Liver (tissue), 9 donors: Measurements from ENCODE around the gene CDC6. TPM values are rescaled to one million over a fixed set of nuclear protein-coding genes. Genes with fewer than 3 reads are reported as not detected.

Experiments
- DNase-seq: peaks from one replicate; pipeline ENCODE4 v3.0.0-alpha.2; 2017; ENCODE audit warnings: low spot score
- H3K27ac ChIP-seq, 2 donors: one replicate each; pipeline ENCODE4 v1.7.0; 2013; ENCODE audit warnings: inconsistent platforms in 2 of 2, low read length in 2 of 2, control low read depth in 1 of 2, low read depth in 1 of 2, mild to moderate bottlenecking in 1 of 2
- H3K27me3 ChIP-seq, 4 donors: one replicate each; pipeline versions ENCODE4 v1.6.1 to v1.7.0; 2013; ENCODE audit warnings: low read length in 3 of 4, inconsistent platforms in 1 of 4, mild to moderate bottlenecking in 1 of 4, moderate library complexity in 1 of 4; ENCODE audit not compliant: control insufficient read depth in 4 of 4, insufficient read depth in 4 of 4
- H3K36me3 ChIP-seq, 4 donors: one replicate each; pipeline versions ENCODE4 v1.6.1 to v1.7.0; 2013; ENCODE audit warnings: low read length in 3 of 4, mild to moderate bottlenecking in 3 of 4, low read depth in 1 of 4, moderate library complexity in 1 of 4; ENCODE audit not compliant: control insufficient read depth in 4 of 4, insufficient read depth in 3 of 4
- H3K4me1 ChIP-seq, 4 donors: one replicate each; pipeline versions ENCODE4 v1.6.1 to v1.7.0; 2013; ENCODE audit warnings: low read length in 3 of 4, mild to moderate bottlenecking in 3 of 4, moderate library complexity in 1 of 4; ENCODE audit not compliant: control insufficient read depth in 4 of 4, insufficient read depth in 4 of 4
- H3K4me3 ChIP-seq, 3 donors: one replicate each; pipeline versions ENCODE4 v1.6.1 to v1.7.0; 2013; ENCODE audit warnings: low read length in 3 of 3, control low read depth in 1 of 3, low read depth in 1 of 3, mild to moderate bottlenecking in 1 of 3
- H3K9ac ChIP-seq, 2 donors: one replicate each; pipeline ENCODE4 v1.7.0; 2013; ENCODE audit warnings: low read length in 2 of 2, mild to moderate bottlenecking in 2 of 2, moderate library complexity in 2 of 2, control low read depth in 1 of 2, low read depth in 1 of 2
- H3K9me3 ChIP-seq, 4 donors: one replicate each; pipeline versions ENCODE4 v1.6.1 to v1.7.0; 2013; ENCODE audit warnings: low read length in 3 of 4; ENCODE audit not compliant: control insufficient read depth in 4 of 4
- ATF3 ChIP-seq: IDR thresholded peaks from 2 replicates; pipeline ENCODE4 v1.6.1; 2016; ENCODE audit warnings: antibody characterized with exemption
- CTCF ChIP-seq: fragments of 150-350 bp; IDR thresholded peaks from 2 replicates; pipeline ENCODE4 v1.5.1; 2017; ENCODE audit warnings: improper control_type of control experiment, low read depth, low read length; ENCODE audit not compliant: missing input control
- EGR1 ChIP-seq, 2 donors: IDR thresholded peaks; 2 replicates each; pipeline ENCODE4 v1.6.1; 2016 to 2018; ENCODE audit warnings: antibody characterized with exemption in 2 of 2, low read depth in 2 of 2
- FOXA1 ChIP-seq: IDR thresholded peaks from 2 replicates; pipeline ENCODE4 v1.6.1; 2016; ENCODE audit warnings: antibody characterized with exemption
- FOXA2 ChIP-seq: IDR thresholded peaks from 2 replicates; pipeline ENCODE4 v1.6.1; 2016; ENCODE audit warnings: antibody characterized with exemption
- GABPA ChIP-seq, 2 donors: IDR thresholded peaks in 1 of 2; conservative IDR thresholded peaks in 1 of 2; 2 replicates each; pipeline ENCODE4 v1.6.1; 2016; ENCODE audit warnings: antibody characterized with exemption in 2 of 2, mild to moderate bottlenecking in 1 of 2, moderate library complexity in 1 of 2
- HNF4A ChIP-seq, 2 donors: conservative IDR thresholded peaks; 2 replicates each; pipeline ENCODE4 v1.6.1; 2016; ENCODE audit warnings: antibody characterized with exemption in 2 of 2, mild to moderate bottlenecking in 2 of 2
- HNF4G ChIP-seq: IDR thresholded peaks from 2 replicates; pipeline ENCODE4 v1.6.1; 2016; ENCODE audit warnings: antibody characterized with exemption
- JUND ChIP-seq, 2 donors: IDR thresholded peaks; 2 replicates each; pipeline ENCODE4 v1.6.1; 2016; ENCODE audit warnings: antibody characterized with exemption in 2 of 2
- MAX ChIP-seq: IDR thresholded peaks from 2 replicates; pipeline ENCODE4 v1.6.1; 2016; ENCODE audit warnings: antibody characterized with exemption
- NR2F2 ChIP-seq: IDR thresholded peaks from 2 replicates; pipeline ENCODE4 v1.6.1; 2016; ENCODE audit warnings: antibody characterized with exemption
- RAD21 ChIP-seq, 2 donors: IDR thresholded peaks; 2 replicates each; pipeline ENCODE4 v1.6.1; 2016; ENCODE audit warnings: antibody characterized with exemption in 2 of 2, mild to moderate bottlenecking in 2 of 2
- REST ChIP-seq: IDR thresholded peaks from 2 replicates; pipeline ENCODE4 v1.6.1; 2016; ENCODE audit warnings: antibody characterized with exemption, mild to moderate bottlenecking
- RXRA ChIP-seq, 2 donors: IDR thresholded peaks; 2 replicates each; pipeline ENCODE4 v1.6.1; 2017 to 2018; ENCODE audit warnings: antibody characterized with exemption in 2 of 2, mild to moderate bottlenecking in 1 of 2
- SP1 ChIP-seq: IDR thresholded peaks from 2 replicates; pipeline ENCODE4 v1.6.1; 2018; ENCODE audit warnings: antibody characterized with exemption, mild to moderate bottlenecking
- TAF1 ChIP-seq: conservative IDR thresholded peaks from 2 replicates; pipeline ENCODE4 v1.6.1; 2016; ENCODE audit warnings: antibody characterized with exemption, mild to moderate bottlenecking
- YY1 ChIP-seq: IDR thresholded peaks from 2 replicates; pipeline ENCODE4 v1.6.1; 2016; ENCODE audit warnings: antibody characterized with exemption, mild to moderate bottlenecking
- ZBTB33 ChIP-seq: IDR thresholded peaks from 2 replicates; pipeline ENCODE4 v1.6.1; 2016; ENCODE audit warnings: antibody characterized with exemption
- WGBS: extraction: QIAGEN DNeasy Blood & Tissue Kit; methylation state at CpG from one replicate; pipeline ENCODE4 v1.1.7; 2013; 5-methylcytosine and 5-hydroxymethylcytosine counted together
- polyA plus RNA-seq, 2 donors: library from polyadenylated mRNA; stranded (reverse) in 1 of 2; unstranded in 1 of 2; fragments of 200-250 nt in 1 of 2; fragments of >200 nt in 1 of 2; fragmentation: Nextera tagmentation in 1 of 2; extraction: Ambion mirVana in 1 of 2; gene quantifications; one replicate each; pipeline versions ENCODE4 v1.2.1 to v1.2.3, GENCODE V29; 2013 to 2015
- total RNA-seq, 2 donors: library from RNA; depleted of rRNA; stranded (reverse); fragments of >200 nt; gene quantifications; one replicate each; pipeline ENCODE4 v1.2.3, GENCODE V29; 2014
- donor health status: healthy.
- donor health status: healthy.
- donor health status: healthy.
- donor health status: healthy.
- donor health status: healthy.

The CDC6 gene, protein sequence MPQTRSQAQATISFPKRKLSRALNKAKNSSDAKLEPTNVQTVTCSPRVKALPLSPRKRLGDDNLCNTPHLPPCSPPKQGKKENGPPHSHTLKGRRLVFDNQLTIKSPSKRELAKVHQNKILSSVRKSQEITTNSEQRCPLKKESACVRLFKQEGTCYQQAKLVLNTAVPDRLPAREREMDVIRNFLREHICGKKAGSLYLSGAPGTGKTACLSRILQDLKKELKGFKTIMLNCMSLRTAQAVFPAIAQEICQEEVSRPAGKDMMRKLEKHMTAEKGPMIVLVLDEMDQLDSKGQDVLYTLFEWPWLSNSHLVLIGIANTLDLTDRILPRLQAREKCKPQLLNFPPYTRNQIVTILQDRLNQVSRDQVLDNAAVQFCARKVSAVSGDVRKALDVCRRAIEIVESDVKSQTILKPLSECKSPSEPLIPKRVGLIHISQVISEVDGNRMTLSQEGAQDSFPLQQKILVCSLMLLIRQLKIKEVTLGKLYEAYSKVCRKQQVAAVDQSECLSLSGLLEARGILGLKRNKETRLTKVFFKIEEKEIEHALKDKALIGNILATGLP
- total RNA-seq (10 to 100 TPM in 1 of 2 donors, 1 to 10 TPM in 1; 2.3 to 16.5 TPM), polyA plus RNA-seq (1 to 10 TPM in 1 of 2 donors, under 1 TPM in 1; 0.54 to 2.6 TPM)

DNA sequence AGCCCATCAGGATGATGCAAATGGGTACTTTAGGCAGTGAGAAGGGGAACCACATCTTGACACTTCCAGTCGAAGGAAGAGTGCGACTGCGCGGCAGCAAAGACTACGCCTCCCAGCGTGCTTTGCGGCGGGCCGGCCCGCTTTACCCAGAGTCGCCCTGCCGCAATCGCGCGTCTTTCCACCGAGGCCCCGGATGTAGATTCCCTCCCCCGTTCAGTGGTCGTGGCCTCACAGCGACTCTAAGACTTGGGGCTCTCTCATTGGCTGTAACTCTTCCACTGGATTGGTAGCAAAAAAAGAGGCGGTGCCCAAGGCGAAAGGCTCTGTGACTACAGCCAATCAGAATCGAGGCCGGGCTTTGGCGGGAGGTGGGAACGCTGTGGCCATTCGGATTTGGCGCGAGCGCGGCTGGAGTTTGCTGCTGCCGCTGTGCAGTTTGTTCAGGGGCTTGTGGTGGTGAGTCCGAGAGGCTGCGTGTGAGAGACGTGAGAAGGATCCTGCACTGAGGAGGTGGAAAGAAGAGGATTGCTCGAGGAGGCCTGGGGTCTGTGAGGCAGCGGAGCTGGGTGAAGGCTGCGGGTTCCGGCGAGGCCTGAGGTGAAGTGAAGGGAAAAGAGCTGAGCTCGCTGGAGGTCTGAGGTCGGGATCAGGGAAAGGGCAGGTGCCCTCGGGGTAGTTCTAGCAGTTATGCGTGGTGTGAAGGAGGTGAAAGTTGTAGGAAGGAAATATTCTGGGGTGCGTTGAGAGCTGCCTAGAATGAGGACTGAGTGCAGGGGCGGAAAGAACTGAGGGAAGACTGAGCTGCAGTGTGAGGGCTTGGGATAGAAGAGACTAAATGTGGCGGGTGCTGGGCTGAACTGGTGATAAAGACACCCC is at the start of gene CDC6:
TSS of gene CDC6 (plus strand) at position 386 of the 876 bp plus-strand sequence. CDS start 1,542 bp downstream, outside the sequence.
- Histone ChIP-seq H3K27me3 (no peaks in the 10 kb centered on the region), H3K9me3 (no peaks in the 10 kb centered on the region), H3K4me3 (peak within 1 kb of the TSS; percentile 57 to 74 (median 60)), H3K27ac (peak within 1 kb of the TSS in 1 of 2 donors; percentile 2), H3K9ac (peak within 1 kb of the TSS in 1 of 2 donors; percentile 43), H3K4me1 (peaks cover 1 to 21% (median 17%) of the 10 kb centered on the region in 4 donors), H3K36me3 (peaks cover 0 to 3% (median 0%) of the 10 kb centered on the region in 4 donors)
- under 1% methylated on average over 47 of the region's 47 CpGs for WGBS
- peak; percentile 98 for DNase-seq
- TF ChIP-seq HNF4A (conservative IDR thresholded peaks at IDR 0.05) (peak in 1 of 2 donors; percentile 12), NR2F2 (peak; percentile 48), SP1 (peak; percentile 89), ZBTB33 (peak; percentile 94), TAF1 (no peak), REST (no peak), ATF3 (no peak), FOXA2 (no peak), EGR1 (IDR thresholded peaks at IDR 0.05; ENCODE audit: low read depth in 2 of 2) (no peak), RXRA (IDR thresholded peaks at IDR 0.05) (peak; percentile 51 to 59), JUND (IDR thresholded peaks at IDR 0.05) (peak in 1 of 2 donors; percentile 24), CTCF (no peak), YY1 (peak; percentile 80), MAX (peak; percentile 36), FOXA1 (no peak), GABPA (IDR thresholded peaks at IDR 0.05 in 1 of 2, conservative IDR thresholded peaks at IDR 0.05 in 1 of 2) (peak; percentile 20 to 87), HNF4G (no peak), RAD21 (IDR thresholded peaks at IDR 0.05) (peak; percentile 9 to 28)
